ENCODE measurements around the gene TBC1D9B. TPM values are rescaled to one million over a fixed set of nuclear protein-coding genes. Genes with fewer than 3 reads are reported as not detected.

TBC1D9B gene
- total and polyA plus RNA-seq, 2 of the 13 experiments (the other 11 are each of a cell fraction or from before 2014, with no cell fraction given): 35.0 to 50.0 TPM

DNA sequence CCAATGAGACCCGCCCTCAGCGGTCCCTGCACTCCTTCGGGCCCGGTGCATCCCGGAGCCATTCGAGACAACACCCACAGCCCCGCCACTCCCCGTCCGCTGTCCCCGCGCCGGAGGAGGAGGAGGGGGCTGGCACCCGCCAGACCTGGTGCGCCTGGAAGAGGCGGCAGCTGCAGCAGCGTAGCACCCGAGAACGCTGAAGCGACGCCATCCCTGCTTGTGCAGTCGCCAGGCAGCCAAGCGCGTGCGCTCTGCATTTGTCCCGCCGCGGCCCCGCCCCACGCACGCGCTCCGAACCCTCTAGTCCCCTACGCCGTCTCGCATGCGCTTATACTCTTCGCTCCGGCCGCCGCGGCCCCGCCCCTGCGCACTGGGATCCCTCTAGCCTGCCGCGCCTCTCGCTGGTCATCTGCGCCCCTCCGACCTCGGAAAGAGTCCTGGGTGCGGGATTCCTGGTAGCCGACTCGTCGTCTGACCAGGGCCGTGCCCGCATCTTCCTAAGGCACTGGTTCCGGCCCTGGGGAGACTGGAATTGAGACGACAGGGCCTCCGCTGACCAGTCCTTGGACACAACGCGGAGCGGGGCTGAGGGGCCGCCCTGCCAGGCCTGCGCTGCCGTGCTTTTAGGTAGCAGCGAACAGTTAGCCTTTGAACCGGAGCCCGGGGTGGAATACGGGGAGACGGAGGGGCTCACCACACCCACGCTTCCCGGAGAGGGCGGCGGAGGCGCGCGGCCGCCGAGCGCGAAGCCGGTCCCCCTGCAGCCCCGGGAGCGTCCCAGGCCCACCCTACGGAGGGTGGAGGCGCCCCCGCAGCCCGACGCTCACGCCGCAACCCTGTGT, 48.9 kb downstream of the TBC1D9B start, which contains the start of gene MRNIP (continued):
- TF ChIP-seq, protein P1, sequence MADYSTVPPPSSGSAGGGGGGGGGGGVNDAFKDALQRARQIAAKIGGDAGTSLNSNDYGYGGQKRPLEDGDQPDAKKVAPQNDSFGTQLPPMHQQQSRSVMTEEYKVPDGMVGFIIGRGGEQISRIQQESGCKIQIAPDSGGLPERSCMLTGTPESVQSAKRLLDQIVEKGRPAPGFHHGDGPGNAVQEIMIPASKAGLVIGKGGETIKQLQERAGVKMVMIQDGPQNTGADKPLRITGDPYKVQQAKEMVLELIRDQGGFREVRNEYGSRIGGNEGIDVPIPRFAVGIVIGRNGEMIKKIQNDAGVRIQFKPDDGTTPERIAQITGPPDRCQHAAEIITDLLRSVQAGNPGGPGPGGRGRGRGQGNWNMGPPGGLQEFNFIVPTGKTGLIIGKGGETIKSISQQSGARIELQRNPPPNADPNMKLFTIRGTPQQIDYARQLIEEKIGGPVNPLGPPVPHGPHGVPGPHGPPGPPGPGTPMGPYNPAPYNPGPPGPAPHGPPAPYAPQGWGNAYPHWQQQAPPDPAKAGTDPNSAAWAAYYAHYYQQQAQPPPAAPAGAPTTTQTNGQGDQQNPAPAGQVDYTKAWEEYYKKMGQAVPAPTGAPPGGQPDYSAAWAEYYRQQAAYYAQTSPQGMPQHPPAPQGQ (CRISPR knock-in tag; IDR thresholded peaks at IDR 0.05; ENCODE audit: borderline replicate concordance): 0 out of 2 replicates have a peak, but pooled peaks have one; percentile 80
- TF ChIP-seq RXRA (CRISPR knock-in tag; IDR thresholded peaks at IDR 0.05): no peak; the same call in 1 of the 2 replicates
- peak; percentile 57; the same call in 1 of the 2 replicates for TF ChIP-seq ZNF556 (CRISPR knock-in tag; IDR thresholded peaks at IDR 0.05; ENCODE audit: borderline replicate concordance)
- TF ChIP-seq TRIM24 (CRISPR knock-in tag; IDR thresholded peaks at IDR 0.05): no peak
- TF ChIP-seq, protein P2, sequence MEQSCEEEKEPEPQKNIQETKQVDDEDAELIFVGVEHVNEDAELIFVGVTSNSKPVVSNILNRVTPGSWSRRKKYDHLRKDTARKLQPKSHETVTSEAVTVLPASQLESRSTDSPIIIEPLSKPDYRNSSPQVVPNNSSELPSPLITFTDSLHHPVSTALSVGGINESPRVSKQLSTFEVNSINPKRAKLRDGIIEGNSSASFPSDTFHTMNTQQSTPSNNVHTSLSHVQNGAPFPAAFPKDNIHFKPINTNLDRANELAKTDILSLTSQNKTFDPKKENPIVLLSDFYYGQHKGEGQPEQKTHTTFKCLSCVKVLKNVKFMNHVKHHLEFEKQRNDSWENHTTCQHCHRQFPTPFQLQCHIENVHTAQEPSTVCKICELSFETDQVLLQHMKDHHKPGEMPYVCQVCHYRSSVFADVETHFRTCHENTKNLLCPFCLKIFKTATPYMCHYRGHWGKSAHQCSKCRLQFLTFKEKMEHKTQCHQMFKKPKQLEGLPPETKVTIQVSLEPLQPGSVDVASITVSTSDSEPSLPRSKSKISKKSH (CRISPR knock-in tag; IDR thresholded peaks at IDR 0.05; ENCODE audit: borderline replicate concordance): peak; percentile 1; the same call in 1 of the 2 replicates
- TF ChIP-seq, protein P3, sequence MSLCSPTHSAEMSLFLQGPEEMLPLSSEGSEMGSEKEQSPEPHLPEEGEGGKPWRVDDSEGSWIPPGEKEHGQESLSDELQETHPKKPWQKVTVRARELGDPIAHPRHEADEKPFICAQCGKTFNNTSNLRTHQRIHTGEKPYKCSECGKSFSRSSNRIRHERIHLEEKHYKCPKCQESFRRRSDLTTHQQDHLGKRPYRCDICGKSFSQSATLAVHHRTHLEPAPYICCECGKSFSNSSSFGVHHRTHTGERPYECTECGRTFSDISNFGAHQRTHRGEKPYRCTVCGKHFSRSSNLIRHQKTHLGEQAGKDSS (CRISPR knock-in tag; IDR thresholded peaks at IDR 0.05; ENCODE audit: borderline replicate concordance, low read depth): peak; percentile 94
- TF ChIP-seq ZBTB38 (CRISPR knock-in tag; IDR thresholded peaks at IDR 0.05): peak; percentile 89
- peak; percentile 68; the same call in 1 of the 2 replicates for TF ChIP-seq MTA1 (CRISPR knock-in tag; IDR thresholded peaks at IDR 0.05; ENCODE audit: borderline replicate concordance)
- peak; percentile 85 for TF ChIP-seq TBX2 (CRISPR knock-in tag; IDR thresholded peaks at IDR 0.05; ENCODE audit: borderline replicate concordance)
- peak; percentile 66; the same call in 1 of the 2 replicates for TF ChIP-seq HDAC2 (CRISPR knock-in tag; IDR thresholded peaks at IDR 0.05)
- peak; percentile 89 for TF ChIP-seq ZNF317 (CRISPR knock-in tag; IDR thresholded peaks at IDR 0.05)
- TF ChIP-seq SRY (CRISPR knock-in tag; IDR thresholded peaks at IDR 0.05): peak; percentile 65; the same call in 1 of the 2 replicates
- TF ChIP-seq ETV5 (CRISPR knock-in tag; IDR thresholded peaks at IDR 0.05; ENCODE audit: borderline replicate concordance): peak; percentile 63
- TF ChIP-seq ZNF180 (CRISPR knock-in tag; IDR thresholded peaks at IDR 0.05; ENCODE audit: borderline replicate concordance, low read depth): no peak
- TF ChIP-seq NFE2 (CRISPR knock-in tag; IDR thresholded peaks at IDR 0.05): no peak
- TF ChIP-seq RFXAP (CRISPR knock-in tag; IDR thresholded peaks at IDR 0.05; ENCODE audit: borderline replicate concordance): peak; percentile 68; the same call in 1 of the 2 replicates
- TF ChIP-seq ZBTB1 (CRISPR knock-in tag; IDR thresholded peaks at IDR 0.05; ENCODE audit: borderline replicate concordance): no peak
- TF ChIP-seq, protein P4, sequence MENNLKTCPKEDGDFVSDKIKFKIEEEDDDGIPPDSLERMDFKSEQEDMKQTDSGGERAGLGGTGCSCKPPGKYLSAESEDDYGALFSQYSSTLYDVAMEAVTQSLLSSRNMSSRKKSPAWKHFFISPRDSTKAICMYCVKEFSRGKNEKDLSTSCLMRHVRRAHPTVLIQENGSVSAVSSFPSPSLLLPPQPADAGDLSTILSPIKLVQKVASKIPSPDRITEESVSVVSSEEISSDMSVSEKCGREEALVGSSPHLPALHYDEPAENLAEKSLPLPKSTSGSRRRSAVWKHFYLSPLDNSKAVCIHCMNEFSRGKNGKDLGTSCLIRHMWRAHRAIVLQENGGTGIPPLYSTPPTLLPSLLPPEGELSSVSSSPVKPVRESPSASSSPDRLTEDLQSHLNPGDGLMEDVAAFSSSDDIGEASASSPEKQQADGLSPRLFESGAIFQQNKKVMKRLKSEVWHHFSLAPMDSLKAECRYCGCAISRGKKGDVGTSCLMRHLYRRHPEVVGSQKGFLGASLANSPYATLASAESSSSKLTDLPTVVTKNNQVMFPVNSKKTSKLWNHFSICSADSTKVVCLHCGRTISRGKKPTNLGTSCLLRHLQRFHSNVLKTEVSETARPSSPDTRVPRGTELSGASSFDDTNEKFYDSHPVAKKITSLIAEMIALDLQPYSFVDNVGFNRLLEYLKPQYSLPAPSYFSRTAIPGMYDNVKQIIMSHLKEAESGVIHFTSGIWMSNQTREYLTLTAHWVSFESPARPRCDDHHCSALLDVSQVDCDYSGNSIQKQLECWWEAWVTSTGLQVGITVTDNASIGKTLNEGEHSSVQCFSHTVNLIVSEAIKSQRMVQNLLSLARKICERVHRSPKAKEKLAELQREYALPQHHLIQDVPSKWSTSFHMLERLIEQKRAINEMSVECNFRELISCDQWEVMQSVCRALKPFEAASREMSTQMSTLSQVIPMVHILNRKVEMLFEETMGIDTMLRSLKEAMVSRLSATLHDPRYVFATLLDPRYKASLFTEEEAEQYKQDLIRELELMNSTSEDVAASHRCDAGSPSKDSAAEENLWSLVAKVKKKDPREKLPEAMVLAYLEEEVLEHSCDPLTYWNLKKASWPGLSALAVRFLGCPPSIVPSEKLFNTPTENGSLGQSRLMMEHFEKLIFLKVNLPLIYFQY (CRISPR knock-in tag; IDR thresholded peaks at IDR 0.05; ENCODE audit: borderline replicate concordance): peak; percentile 67
- TF ChIP-seq KAT7 (CRISPR knock-in tag; IDR thresholded peaks at IDR 0.05; ENCODE audit: borderline replicate concordance): peak; percentile 66; the same call in 1 of the 2 replicates
- no peak for TF ChIP-seq ZNF773 (CRISPR knock-in tag; IDR thresholded peaks at IDR 0.05; ENCODE audit: borderline replicate concordance)
- TF ChIP-seq PAF1 (CRISPR knock-in tag; IDR thresholded peaks at IDR 0.05): no peak

Data from HepG2 (cell line).